ENCODE data around the gene CLRN3. TPM values are rescaled to one million over a fixed set of nuclear protein-coding genes. Genes with fewer than 3 reads are reported as not detected.

Gene CLRN3
- total and polyA plus RNA-seq, 2 donors (not counting 1 experiment from before 2014, with no cell fraction given): not detected

DNA sequence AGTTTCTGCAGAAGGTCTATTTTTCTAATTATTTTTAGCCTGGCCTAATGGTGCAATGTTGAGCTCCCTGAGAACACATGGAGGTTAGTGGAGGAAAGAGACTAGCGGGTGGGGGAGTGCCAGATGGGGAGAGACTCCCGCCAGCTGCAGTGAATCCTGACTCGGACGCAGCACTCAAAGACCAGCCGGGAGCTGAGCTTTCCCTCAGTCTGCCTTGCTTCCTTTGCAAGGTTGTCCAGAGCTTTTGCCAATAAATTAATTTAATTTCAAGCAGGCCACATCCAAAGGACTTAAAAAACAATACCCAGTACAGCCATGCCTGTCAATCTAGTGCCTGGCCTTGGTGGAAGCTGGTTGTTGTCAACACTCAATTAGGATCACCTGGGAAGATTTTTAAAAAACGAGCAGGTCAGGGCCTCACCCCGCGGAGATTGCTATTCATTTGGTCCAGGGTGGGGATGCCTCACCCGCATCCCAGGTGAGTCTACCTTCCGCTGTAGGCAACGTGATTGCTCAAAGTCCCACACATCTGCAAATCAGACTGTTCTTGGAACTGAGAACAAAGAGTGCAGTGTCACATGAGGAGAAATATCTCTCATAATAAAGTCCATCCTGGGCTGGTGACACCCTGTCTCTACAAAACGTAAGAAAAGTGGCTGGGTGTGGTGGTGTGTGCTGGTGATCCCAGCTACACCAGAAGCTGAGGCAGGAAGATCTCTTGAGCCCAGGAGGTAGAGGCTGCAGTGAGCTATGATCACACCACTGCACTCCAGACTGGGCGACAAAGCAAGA, 4.0 kb downstream of the CLRN3 start:
- CTCF ChIA-PET: no interaction called here
- 89% methylated on average over 7 of the region's 13 CpGs for WGBS (ENCODE audit: insufficient coverage)
- no peaks in the 10 kb centered on the region for H3K4me1 Mint-ChIP-seq

More for the DNA sequence above, 4.0 kb downstream of the CLRN3 start:
- H3K4me1 ChIP-seq (ENCODE audit: control insufficient read depth in 2 of 2, insufficient read depth in 2 of 2, low read length in 2 of 2): no peaks in the 10 kb centered on the region
- no peaks in the 10 kb centered on the region for H4K20me1 ChIP-seq (ENCODE audit: control insufficient read depth, insufficient read depth, low read length, poor library complexity, severe bottlenecking)
- Mint-ChIP-seq H3K4me3 (no peak overlapping the region), H3K27ac (no peak overlapping the region), H3K27me3 (peaks cover 5% of the 10 kb centered on the region), H3K9me3 (ENCODE audit: insufficient read depth) (no peaks in the 10 kb centered on the region)
- POLR2A ChIA-PET: no interaction called here
- H3K27me3 ChIP-seq (replicated peaks in 1 of 4; ENCODE audit: control extremely low read depth in 1 of 4, control insufficient read depth in 3 of 4, insufficient read depth in 4 of 4, low read length in 3 of 4): peaks cover 0 to 3% (median 0%) of the 10 kb centered on the region in 4 experiments
- H3K9ac ChIP-seq (ENCODE audit: low read length): no peak overlapping the region
- ATAC-seq (ENCODE audit: low read depth) (no peak), DNase-seq (no peak)
- H3K79me2 ChIP-seq (ENCODE audit: control insufficient read depth, insufficient read depth, low read length): no peaks in the 10 kb centered on the region
- intact Hi-C loops (cut with micrococcal nuclease): no loop called here
- TF ChIP-seq, protein P1, sequence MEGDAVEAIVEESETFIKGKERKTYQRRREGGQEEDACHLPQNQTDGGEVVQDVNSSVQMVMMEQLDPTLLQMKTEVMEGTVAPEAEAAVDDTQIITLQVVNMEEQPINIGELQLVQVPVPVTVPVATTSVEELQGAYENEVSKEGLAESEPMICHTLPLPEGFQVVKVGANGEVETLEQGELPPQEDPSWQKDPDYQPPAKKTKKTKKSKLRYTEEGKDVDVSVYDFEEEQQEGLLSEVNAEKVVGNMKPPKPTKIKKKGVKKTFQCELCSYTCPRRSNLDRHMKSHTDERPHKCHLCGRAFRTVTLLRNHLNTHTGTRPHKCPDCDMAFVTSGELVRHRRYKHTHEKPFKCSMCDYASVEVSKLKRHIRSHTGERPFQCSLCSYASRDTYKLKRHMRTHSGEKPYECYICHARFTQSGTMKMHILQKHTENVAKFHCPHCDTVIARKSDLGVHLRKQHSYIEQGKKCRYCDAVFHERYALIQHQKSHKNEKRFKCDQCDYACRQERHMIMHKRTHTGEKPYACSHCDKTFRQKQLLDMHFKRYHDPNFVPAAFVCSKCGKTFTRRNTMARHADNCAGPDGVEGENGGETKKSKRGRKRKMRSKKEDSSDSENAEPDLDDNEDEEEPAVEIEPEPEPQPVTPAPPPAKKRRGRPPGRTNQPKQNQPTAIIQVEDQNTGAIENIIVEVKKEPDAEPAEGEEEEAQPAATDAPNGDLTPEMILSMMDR (IDR thresholded peaks at IDR 0.05): no peak
- no peak for TF ChIP-seq EZH2 (IDR thresholded peaks at IDR 0.05; ENCODE audit: borderline replicate concordance, insufficient read depth, low read depth, low read length, poor library complexity, severe bottlenecking)
- H3K27ac ChIP-seq (ENCODE audit: low read length in 2 of 2): no peak overlapping the region
- H2AFZ ChIP-seq (ENCODE audit: insufficient read depth, low read depth, low read length, poor library complexity, severe bottlenecking): no peak overlapping the region
- no peaks in the 10 kb centered on the region for H3K9me3 ChIP-seq (ENCODE audit: control extremely low read depth in 1 of 3, control insufficient read depth in 2 of 3, insufficient read depth in 1 of 3, low read length in 2 of 3)
- H3K4me3 ChIP-seq (ENCODE audit: control extremely low read depth in 1 of 5, extremely low read depth in 1 of 5, insufficient read depth in 1 of 5, low read depth in 2 of 5, low read length in 4 of 5): no peak overlapping the region
- H3K4me2 ChIP-seq (replicated peaks; ENCODE audit: low read depth, low read length, poor library complexity, severe bottlenecking): no peak overlapping the region
- no peaks in the 10 kb centered on the region for H3K36me3 ChIP-seq (replicated peaks in 1 of 2; ENCODE audit: control extremely low read depth in 1 of 2, control insufficient read depth in 1 of 2, extremely low read depth in 1 of 2, insufficient read depth in 2 of 2, low read length in 1 of 2)

Measured in B cell (primary cell).